Fibroblast of villous mesenchyme (primary cell): ENCODE results near the gene IMMT. TPM values are rescaled to one million over a fixed set of nuclear protein-coding genes. Genes with fewer than 3 reads are reported as not detected.

ENCODE experiments used
- DNase-seq: peaks from one replicate; pipeline ENCODE4 v3.0.0-alpha.2; 2010; ENCODE audit warnings: low read depth
- H3K4me3 ChIP-seq: 2 replicates; pipeline ENCODE4 v1.5.1; 2011; ENCODE audit warnings: low read depth, mild to moderate bottlenecking, low read length
- CTCF ChIP-seq: IDR thresholded peaks from 2 replicates; pipeline ENCODE4 v1.5.1; 2012; ENCODE audit warnings: low read depth, mild to moderate bottlenecking, low read length; ENCODE audit not compliant: insufficient read depth
- total RNA-seq: library from RNA; depleted of rRNA; stranded (reverse); fragments of >200 nt; gene quantifications from 2 replicates; pipeline ENCODE4 v1.2.3, GENCODE V29; 2012

IMMT gene
- total RNA-seq, 1 donor, result 67.8 TPM

DNA sequence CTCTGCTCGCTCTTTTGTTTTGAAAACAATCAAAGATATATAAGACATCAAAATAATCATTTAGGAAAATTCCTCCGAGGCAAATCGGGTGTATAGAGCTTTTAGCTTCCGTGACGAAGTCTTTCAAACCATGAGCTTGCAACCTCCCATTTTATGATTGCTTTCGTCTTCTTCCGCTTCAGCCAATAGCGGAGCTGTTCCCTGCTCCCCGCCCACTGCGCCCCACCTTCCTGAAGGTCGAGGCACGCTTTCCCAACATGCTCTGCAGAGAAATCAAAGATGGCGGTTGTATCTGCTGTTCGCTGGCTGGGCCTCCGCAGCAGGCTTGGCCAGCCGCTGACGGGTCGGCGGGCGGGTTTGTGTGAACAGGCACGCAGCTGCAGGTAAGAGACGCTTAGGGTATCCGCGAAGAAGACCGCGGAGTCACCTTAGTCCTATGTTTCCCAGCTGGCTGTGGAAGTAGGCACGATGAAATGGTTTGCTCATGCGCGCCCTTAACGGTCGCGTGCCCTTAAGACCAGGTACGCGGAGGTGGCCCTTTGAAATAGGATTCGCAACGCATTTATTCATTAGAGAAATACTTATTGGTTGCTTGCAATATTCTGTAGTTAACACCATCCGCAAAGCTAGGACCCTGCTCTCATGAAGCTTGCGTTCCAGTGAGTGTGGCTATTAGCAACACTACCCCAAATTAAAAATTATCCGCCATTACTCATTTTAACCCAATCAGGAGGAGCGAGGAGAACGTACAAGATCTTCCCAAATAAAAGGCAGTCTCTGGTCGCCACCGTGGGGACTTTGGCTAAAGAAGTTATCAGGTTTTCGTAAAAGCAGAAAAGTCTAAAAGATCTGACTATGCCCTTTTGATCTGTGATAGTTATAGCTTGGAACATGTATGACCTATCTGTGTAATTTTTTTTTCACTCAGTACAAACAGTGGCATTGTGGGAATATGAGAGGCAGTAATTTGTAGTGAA lies 89.0 kb downstream of the IMMT start, which contains the start of gene PTCD3:
Gene PTCD3, plus strand, starts transcription at position 267 of the 977 bp plus-strand sequence. Its CDS starts 13 bp downstream, at position 280.
- peak within 1 kb of the TSS; percentile 80 for H3K4me3 ChIP-seq
- no peak for TF ChIP-seq CTCF
- DNase-seq, result peak; percentile 97

DNA sequence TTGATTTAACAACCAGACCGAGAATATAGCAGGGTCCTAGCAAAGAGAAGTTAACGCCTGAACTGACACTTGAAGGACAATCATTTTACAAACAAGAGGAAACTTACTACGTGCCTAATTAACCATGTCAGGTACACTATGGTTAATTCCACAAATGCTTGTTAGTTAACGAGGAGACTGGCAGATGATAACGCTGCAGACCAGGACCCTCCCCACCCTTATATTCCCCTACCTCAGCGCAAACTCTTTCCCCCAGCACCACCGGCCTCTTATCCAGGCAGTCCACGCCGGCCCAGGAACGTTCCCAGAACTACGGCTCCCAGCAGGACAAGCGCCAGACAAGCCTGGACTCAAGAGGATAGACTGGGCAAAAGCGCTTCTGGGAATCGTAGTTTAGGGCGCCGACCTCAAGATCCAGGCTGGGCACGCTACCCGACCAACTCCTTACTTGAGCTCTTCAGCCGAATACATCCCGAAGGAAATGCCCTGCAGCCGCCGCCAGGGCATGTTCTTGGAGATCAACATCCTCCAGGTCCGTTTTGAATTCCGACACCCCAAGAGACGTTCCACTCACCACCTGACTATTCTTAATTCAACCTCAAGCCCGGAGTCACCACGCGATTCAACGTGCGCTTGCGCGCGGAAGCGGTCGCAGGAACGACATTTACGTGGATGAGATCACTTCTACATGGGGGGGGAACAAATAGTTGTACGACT lies 89.9 kb downstream of the IMMT start, which contains the start of gene POLR1A:
Gene POLR1A, minus strand, starts transcription at position 635 of the 717 bp plus-strand sequence. Its CDS starts 110 bp downstream, at position 525.
- peak within 1 kb of the TSS; percentile 80 for H3K4me3 ChIP-seq
- peak; percentile 21 for TF ChIP-seq CTCF
- DNase-seq, result peak; percentile 96

GRCh38 chr2:86102157-86102556 lies 93.1 kb downstream of the IMMT start:
- DNase-seq, result no peak
- no peak overlapping the region for H3K4me3 ChIP-seq
- no peak for TF ChIP-seq CTCF

DNA sequence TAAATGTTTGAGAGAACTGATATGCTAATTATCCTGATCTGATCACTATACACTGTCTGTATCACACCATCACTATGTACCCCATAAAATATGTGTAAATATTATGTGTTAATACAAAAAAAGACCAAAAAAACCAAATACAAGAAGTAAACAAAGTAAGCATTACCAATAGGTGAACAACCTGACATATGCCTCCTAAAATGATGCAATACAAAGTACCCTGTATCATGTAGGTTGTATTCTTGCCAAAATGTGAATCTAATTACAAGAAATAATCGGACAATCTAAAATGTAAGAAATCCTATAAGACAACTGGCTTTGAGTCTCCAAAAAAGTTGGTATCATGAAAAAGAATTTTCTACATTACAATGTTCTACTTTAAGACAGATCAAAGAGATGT lies 97.3 kb downstream of the IMMT start:
- DNase-seq, result no peak
- TF ChIP-seq CTCF, result no peak

GRCh38 chr2:86097114-86097896 lies 98.0 kb downstream of the IMMT start:
- TF ChIP-seq CTCF, result no peak
- DNase-seq, result no peak
- H3K4me3 ChIP-seq, result no peak overlapping the region

More for the DNA sequence above, 97.3 kb downstream of the IMMT start:
- H3K4me3 ChIP-seq, result no peak overlapping the region

GRCh38 chr2:86094229-86094628 lies 101.0 kb downstream of the IMMT start:
- TF ChIP-seq CTCF, result no peak
- H3K4me3 ChIP-seq, result no peak overlapping the region
- no peak for DNase-seq
